Prostate gland (tissue), 2 donors: ENCODE results near the gene SEMA3E.

ENCODE experiments used
- POLR2A ChIP-seq: fragments of 450-650 bp; IDR thresholded peaks from one replicate; pipeline ENCODE4 v1.6.1; 2016; ENCODE audit warnings: antibody characterized with exemption, mild to moderate bottlenecking
- POLR2AphosphoS5 ChIP-seq: sonication (generic); formaldehyde crosslinking; IDR thresholded peaks from one replicate; pipeline ENCODE4 v1.6.1; 2017; ENCODE audit warnings: antibody characterized with exemption
- TF ChIP-seq, protein P1 (sequence below), 4 experiments: fragments of 200-600 bp in 2 of 4; fragments of 450-650 bp in 2 of 4; sonication (generic) in 2 of 4; IDR thresholded peaks; 1 replicate in 3 of 4; 2 replicates in 1 of 4; pipeline ENCODE4 v1.5.1; 2016 to 2019; ENCODE audit warnings: antibody characterized with exemption in 4 of 4, mild to moderate bottlenecking in 2 of 4, moderate library complexity in 2 of 4

GRCh38 chr7:83548250-83548649 is 100.7 kb downstream of the SEMA3E start:
- no peak for TF ChIP-seq POLR2A
- TF ChIP-seq, protein P1, sequence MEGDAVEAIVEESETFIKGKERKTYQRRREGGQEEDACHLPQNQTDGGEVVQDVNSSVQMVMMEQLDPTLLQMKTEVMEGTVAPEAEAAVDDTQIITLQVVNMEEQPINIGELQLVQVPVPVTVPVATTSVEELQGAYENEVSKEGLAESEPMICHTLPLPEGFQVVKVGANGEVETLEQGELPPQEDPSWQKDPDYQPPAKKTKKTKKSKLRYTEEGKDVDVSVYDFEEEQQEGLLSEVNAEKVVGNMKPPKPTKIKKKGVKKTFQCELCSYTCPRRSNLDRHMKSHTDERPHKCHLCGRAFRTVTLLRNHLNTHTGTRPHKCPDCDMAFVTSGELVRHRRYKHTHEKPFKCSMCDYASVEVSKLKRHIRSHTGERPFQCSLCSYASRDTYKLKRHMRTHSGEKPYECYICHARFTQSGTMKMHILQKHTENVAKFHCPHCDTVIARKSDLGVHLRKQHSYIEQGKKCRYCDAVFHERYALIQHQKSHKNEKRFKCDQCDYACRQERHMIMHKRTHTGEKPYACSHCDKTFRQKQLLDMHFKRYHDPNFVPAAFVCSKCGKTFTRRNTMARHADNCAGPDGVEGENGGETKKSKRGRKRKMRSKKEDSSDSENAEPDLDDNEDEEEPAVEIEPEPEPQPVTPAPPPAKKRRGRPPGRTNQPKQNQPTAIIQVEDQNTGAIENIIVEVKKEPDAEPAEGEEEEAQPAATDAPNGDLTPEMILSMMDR (IDR thresholded peaks at IDR 0.05): no peak
- no peak for TF ChIP-seq POLR2AphosphoS5
